Lower leg skin (tissue), 4 donors: ENCODE measurements around the gene SRGAP1. TPM values are rescaled to one million over a fixed set of nuclear protein-coding genes. Genes with fewer than 3 reads are reported as not detected.

ENCODE experiments used
- DNase-seq, 2 donors: peaks; one replicate each; pipeline ENCODE4 v3.0.0-alpha.2; 2019; ENCODE audit warnings: low spot score in 2 of 2
- H3K4me3 ChIP-seq: fragments of 200-600 bp; sonication (generic); 2 replicates; pipeline ENCODE4 v1.5.1; 2017; ENCODE audit warnings: mild to moderate bottlenecking, low read depth; ENCODE audit not compliant: poor library complexity, severe bottlenecking
- POLR2A ChIP-seq, 2 donors: fragments of 450-650 bp; IDR thresholded peaks; one replicate each; pipeline ENCODE4 v1.6.1; 2016 to 2017; ENCODE audit warnings: antibody characterized with exemption in 2 of 2, mild to moderate bottlenecking in 1 of 2, moderate library complexity in 1 of 2
- WGBS, 2 donors: methylation state at CpG; one replicate each; pipeline ENCODE4 v1.1.5; 2018; 5-methylcytosine and 5-hydroxymethylcytosine counted together
- intact Hi-C: fragments of 100-400 bp; cut with DNase I; formaldehyde crosslinking; loops from one replicate; pipeline ENCODE4 v1.15.0; 2023; ENCODE audit warnings: low total_unique reads
- total RNA-seq, 4 donors: library from RNA; depleted of rRNA; stranded (reverse); fragments of >200 nt; gene quantifications; one replicate each; pipeline ENCODE4 v1.1.0, GENCODE V29; 2016
- TF ChIP-seq, protein P1 (sequence below), 3 donors: fragments of 450-650 bp; IDR thresholded peaks; one replicate each; pipeline ENCODE4 v1.5.1; 2016; ENCODE audit warnings: antibody characterized with exemption in 3 of 3, mild to moderate bottlenecking in 3 of 3, moderate library complexity in 2 of 3

Gene SRGAP1
- total RNA-seq, 4 donors from 2014 or later: 1.3 to 6.0 (median 1.7) TPM

DNA sequence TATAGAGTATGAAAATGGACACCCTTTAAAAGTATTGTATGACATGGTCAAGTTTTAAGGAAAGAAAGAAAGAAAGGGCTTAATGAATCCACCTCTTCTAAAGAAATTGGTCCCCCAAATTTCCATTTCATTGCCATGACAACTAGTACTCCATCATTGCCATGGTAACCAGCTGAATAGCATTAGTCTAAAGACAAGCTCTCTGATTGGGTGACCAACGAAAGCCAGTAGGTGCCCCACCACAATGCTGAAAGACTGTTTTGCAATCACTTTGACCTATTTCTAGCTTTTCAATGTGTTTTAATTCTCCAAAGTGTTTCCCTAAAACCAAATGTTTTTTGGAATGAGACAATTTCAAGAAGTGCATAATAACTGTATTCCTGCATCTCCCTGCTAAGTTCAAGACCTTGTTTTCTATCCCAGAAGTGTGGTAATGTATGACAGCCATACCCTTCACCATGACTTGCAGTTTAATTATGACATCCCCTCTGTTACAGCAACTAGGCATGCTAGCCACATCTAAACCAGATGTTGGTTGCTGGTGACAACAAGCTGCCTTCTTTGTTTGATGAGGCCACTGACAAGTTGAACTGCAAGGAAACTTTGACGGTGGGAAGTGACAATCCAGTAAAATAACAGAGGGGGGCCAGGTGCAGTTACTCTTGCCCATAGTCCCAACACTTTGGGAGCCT is 330.9 kb downstream of the SRGAP1 start:
- WGBS, 2 donors: 59 to 61% methylated on average over 2 of the region's 2 CpGs
- no peak for DNase-seq
- H3K4me3 ChIP-seq: no peak overlapping the region
- TF ChIP-seq POLR2A (IDR thresholded peaks at IDR 0.05): no peak
- TF ChIP-seq, protein P1, sequence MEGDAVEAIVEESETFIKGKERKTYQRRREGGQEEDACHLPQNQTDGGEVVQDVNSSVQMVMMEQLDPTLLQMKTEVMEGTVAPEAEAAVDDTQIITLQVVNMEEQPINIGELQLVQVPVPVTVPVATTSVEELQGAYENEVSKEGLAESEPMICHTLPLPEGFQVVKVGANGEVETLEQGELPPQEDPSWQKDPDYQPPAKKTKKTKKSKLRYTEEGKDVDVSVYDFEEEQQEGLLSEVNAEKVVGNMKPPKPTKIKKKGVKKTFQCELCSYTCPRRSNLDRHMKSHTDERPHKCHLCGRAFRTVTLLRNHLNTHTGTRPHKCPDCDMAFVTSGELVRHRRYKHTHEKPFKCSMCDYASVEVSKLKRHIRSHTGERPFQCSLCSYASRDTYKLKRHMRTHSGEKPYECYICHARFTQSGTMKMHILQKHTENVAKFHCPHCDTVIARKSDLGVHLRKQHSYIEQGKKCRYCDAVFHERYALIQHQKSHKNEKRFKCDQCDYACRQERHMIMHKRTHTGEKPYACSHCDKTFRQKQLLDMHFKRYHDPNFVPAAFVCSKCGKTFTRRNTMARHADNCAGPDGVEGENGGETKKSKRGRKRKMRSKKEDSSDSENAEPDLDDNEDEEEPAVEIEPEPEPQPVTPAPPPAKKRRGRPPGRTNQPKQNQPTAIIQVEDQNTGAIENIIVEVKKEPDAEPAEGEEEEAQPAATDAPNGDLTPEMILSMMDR (IDR thresholded peaks at IDR 0.05): no peak
- intact Hi-C loops: no loop called here

DNA sequence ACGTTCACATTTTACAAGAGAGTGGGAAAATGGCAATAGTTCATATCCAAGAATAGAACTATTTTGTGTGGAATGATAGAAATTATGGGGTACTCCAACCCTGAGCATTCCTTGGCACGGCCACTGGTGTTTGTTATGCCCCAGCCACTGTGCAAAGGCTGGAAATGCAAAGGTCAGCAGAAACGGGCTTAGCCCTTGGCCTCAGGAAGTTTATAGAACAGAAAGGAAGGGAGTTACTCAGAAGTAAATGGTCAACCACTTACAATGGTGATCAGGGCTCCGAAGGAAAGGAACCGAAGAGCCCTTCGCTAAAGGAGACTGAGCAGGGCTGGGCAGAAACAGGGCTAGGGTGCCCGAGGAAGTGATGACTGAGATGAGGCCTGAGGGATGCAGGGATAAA is 332.5 kb downstream of the SRGAP1 start:
- TF ChIP-seq, protein P1 (IDR thresholded peaks at IDR 0.05): no peak
- TF ChIP-seq POLR2A (IDR thresholded peaks at IDR 0.05): no peak
- 78 to 79% methylated on average over 7 of the region's 7 CpGs for WGBS, 2 donors
- intact Hi-C loops: no loop called here

DNA sequence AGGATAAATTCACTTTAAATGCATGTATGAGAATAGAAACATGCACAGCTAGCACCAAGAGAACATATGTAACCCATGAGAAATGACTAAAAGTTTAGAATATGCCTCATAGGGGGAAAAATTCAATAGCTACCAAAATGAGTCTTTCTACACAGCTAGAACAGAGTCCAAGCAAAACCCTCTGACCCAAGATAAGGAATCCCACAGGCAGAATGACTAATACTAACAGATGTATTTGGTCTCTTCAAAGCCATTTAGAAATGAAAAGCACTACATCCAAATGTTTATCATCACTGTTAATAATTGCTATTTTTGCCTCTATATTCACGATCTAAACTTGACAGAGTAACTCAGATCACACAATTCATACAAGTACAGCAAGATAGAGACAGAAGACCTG is 333.6 kb downstream of the SRGAP1 start:
- DNase-seq: no peak
- 77 to 82% methylated on average over 1 of the region's 1 CpG for WGBS, 2 donors
- H3K4me3 ChIP-seq: no peak overlapping the region
- intact Hi-C loops: no loop called here
- TF ChIP-seq POLR2A (IDR thresholded peaks at IDR 0.05): no peak
- TF ChIP-seq, protein P1 (IDR thresholded peaks at IDR 0.05): no peak

More for the DNA sequence above, 332.5 kb downstream of the SRGAP1 start:
- H3K4me3 ChIP-seq: no peak overlapping the region
- DNase-seq: no peak

DNA sequence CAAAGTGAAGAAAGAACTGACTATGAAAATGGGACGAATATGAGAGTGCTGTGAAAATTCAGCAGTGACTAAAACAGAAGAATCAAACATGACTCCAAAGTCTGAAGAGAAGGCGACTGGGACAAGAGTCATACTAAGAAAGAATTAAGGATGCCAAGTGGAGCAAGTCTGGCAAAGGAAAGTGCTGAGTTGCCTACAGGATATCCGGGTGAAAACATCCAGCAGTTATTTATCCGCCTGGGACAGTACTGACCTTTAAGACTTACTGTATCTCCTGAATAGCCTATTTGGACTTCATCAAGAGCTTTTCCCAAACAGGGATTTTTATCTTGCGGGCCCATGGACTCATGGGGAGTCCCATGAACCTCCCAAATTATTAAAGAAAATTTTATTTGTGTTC is 336.5 kb downstream of the SRGAP1 start:
- intact Hi-C loops: loop anchor here (5.0 kb wide), 1 partner anchor 339 kb away; the partner anchor contains the start of gene SRGAP1
- WGBS, 2 donors: 37 to 41% methylated on average over 5 of the region's 5 CpGs
- TF ChIP-seq, protein P1 (IDR thresholded peaks at IDR 0.05): no peak
- TF ChIP-seq POLR2A (IDR thresholded peaks at IDR 0.05): no peak
- DNase-seq: peak in 1 of 2 donors; percentile 54
- no peak overlapping the region for H3K4me3 ChIP-seq

DNA sequence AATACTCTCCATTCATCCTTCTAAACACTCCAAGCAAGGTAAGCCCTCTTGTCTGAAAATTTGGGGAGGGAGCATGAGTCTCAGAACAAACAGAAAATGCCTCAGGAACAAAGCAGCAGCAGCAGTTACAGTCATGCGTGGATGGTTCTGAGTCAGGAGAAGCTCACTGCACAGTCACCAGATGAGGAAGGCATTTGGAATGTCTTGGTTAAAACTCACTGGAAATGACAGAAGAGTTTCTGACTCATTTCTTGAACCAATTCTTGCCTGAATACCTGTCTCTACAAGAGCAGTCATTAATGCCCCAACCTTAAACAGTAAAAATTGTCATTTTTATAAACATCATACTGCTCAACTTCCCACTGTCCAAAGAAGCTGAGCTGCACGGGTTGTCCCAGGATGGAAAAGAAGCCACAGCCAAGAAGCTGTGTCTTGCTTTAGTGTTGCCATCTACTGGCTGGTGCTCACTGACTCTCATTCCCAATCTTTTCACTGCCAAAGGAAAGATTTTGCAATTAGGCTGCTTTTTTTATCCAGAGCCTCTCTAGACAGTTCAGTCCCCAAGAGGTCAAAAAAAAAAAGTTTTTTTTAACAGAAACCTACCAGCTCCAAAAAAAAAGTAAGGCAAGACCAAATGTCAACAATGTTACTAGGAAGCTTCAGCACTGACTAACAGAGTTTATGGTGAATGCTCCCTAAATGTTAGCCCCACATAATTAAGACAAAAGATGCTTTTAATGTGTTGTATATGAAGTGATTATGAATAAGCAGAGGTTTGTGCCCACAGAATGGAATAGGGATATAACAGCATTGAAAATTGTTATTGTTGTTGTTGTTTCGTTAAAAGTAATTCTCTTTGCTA is 337.2 kb downstream of the SRGAP1 start:
- DNase-seq: peak in 1 of 2 donors; percentile 47
- TF ChIP-seq POLR2A (IDR thresholded peaks at IDR 0.05): no peak
- TF ChIP-seq, protein P1 (IDR thresholded peaks at IDR 0.05): no peak
- intact Hi-C loops: loop anchor here (5.0 kb wide), 1 partner anchor 339 kb away; the partner anchor contains the start of gene SRGAP1
- no peak overlapping the region for H3K4me3 ChIP-seq
- 27 to 38% methylated on average over 3 of the region's 3 CpGs for WGBS, 2 donors
